Measurements from ENCODE around the gene ZNF79. TPM values are rescaled to one million over a fixed set of nuclear protein-coding genes. Genes with fewer than 3 reads are reported as not detected.

Gene ZNF79
- total RNA-seq, result 9.1 TPM
- 2.1 TPM for polyA plus RNA-seq (ENCODE audit: insufficient read depth, low read depth, low replicate concordance)
- long read RNA-seq, donor 1, result 0 reads
- long read RNA-seq, donor 2, partial matches to known transcripts, result 5,444 of 5,639 reads
- long read RNA-seq, donor 2, other reads (novel, unspliced or antisense), result 194 of 5,639 reads
- long read RNA-seq, donor 3, partial matches to known transcripts, result 6,072 of 6,286 reads
- long read RNA-seq, donor 3, other reads (novel, unspliced or antisense), result 211 of 6,286 reads
- long read RNA-seq, donor 4, partial matches to known transcripts, result 5,229 of 5,424 reads
- long read RNA-seq, donor 4, other reads (novel, unspliced or antisense), result 193 of 5,424 reads
- long read RNA-seq, donor 5, result 0 reads
- long read RNA-seq, donor 6, partial matches to known transcripts, result 11,549 of 11,860 reads
- long read RNA-seq, donor 6, other reads (novel, unspliced or antisense), result 311 of 11,860 reads
- long read RNA-seq, donor 7, partial matches to known transcripts, result 1 of 5 reads
- long read RNA-seq, donor 7, other reads (novel, unspliced or antisense), result 2 of 5 reads
- long read RNA-seq, donor 8, partial matches to known transcripts, result 5,891 of 6,081 reads
- long read RNA-seq, donor 8, other reads (novel, unspliced or antisense), result 190 of 6,081 reads
- long read RNA-seq, donor 9, partial matches to known transcripts, result 3,501 of 3,612 reads
- long read RNA-seq, donor 9, other reads (novel, unspliced or antisense), result 111 of 3,612 reads
- long read RNA-seq, donor 10, partial matches to known transcripts, result 6,418 of 6,607 reads
- long read RNA-seq, donor 10, other reads (novel, unspliced or antisense), result 189 of 6,607 reads

DNA sequence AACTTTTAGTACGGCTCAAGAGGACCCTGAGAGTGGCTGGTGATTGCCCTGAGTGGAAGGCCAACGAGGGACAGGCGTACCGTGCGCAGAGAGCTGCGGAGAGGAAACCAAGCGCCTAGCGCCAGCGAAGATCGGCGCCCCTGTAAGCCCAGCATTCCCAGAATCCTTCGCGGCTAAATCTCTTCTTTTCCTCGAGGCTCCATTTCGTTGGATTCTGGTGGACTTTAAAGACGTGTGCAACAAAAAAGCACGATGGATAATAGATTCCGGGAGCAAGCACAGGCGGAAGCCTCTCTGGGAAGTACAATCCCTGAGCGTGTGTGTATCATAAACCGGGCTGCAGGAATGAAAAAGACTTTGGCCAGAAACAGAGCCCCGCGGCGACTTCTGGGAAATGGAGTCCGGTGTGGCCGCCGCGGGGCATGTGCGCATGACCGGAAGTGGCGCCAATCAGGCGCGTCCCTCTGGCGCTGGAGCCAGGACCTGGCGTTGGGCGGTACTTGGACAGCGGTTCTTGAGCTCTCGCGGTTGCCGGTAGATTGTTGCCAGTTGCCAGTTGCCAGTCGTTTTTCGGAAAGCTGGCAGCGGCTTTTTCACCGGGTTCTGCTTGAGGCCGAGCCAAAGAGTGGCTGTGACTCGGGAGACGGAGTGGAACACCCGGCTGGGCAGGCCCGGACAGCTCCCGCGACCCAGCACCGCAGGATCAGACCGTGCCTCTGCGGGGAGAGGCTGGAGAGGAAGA is at the start of gene ZNF79:
Gene ZNF79, plus strand, starts transcription at position 449 of the 742 bp plus-strand sequence. CDS start 406 bp downstream, outside the sequence.
- TF ChIP-seq, protein P1, sequence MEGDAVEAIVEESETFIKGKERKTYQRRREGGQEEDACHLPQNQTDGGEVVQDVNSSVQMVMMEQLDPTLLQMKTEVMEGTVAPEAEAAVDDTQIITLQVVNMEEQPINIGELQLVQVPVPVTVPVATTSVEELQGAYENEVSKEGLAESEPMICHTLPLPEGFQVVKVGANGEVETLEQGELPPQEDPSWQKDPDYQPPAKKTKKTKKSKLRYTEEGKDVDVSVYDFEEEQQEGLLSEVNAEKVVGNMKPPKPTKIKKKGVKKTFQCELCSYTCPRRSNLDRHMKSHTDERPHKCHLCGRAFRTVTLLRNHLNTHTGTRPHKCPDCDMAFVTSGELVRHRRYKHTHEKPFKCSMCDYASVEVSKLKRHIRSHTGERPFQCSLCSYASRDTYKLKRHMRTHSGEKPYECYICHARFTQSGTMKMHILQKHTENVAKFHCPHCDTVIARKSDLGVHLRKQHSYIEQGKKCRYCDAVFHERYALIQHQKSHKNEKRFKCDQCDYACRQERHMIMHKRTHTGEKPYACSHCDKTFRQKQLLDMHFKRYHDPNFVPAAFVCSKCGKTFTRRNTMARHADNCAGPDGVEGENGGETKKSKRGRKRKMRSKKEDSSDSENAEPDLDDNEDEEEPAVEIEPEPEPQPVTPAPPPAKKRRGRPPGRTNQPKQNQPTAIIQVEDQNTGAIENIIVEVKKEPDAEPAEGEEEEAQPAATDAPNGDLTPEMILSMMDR (IDR thresholded peaks at IDR 0.05; ENCODE audit: borderline replicate concordance, extremely low read depth, insufficient read depth), result no peak
- Histone ChIP-seq H3K4me3 (ENCODE audit: low read length in 3 of 3) (peak within 1 kb of the TSS; percentile 86 to 97 (median 91)), H3K9me3 (ENCODE audit: control insufficient read depth in 2 of 3, insufficient read depth in 1 of 3, low read length in 3 of 3) (no peaks in the 10 kb centered on the region), H3K9ac (ENCODE audit: low read length in 3 of 3) (peak within 1 kb of the TSS; percentile 81 to 93 (median 86)), H3K27ac (ENCODE audit: low read depth in 2 of 2, low read length in 2 of 2) (peak within 1 kb of the TSS; percentile 84 to 88), H3K36me3 (ENCODE audit: control insufficient read depth in 2 of 3, insufficient read depth in 3 of 3, low read length in 3 of 3) (peaks cover 0 to 2% (median 0%) of the 10 kb centered on the region in 3 donors), H3K27me3 (ENCODE audit: control insufficient read depth, insufficient read depth, low read length) (no peaks in the 10 kb centered on the region), H3K4me1 (ENCODE audit: control insufficient read depth in 2 of 3, insufficient read depth in 2 of 3, low read depth in 1 of 3, low read length in 3 of 3) (peaks cover 0 to 15% (median 15%) of the 10 kb centered on the region in 3 donors)
- DNase-seq (peak; percentile 94 to 97 (median 97)), FAIRE-seq (no peak)
- intact Hi-C loops (cut with DNase I), result no loop called here

DNA sequence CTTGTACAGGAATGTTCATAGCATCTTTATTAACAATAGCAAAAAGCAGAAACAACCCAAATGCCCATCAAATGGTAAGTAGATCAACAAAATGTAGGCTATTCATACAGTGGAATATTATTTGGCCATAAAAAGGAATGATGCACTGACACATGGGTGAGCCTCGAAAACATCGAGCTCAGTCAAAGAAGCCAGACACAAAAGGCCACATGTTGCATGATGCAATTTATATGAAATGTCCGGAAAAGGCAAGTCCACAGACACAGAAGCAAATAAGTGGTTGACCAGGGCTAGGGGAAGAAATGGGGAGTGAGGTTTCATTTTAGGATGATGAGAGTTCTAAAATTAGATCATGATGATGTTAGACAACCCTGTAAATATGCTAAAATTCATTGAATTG is 43.7 kb upstream of the ZNF79 start:
- TF ChIP-seq, protein P1 (IDR thresholded peaks at IDR 0.05; ENCODE audit: borderline replicate concordance, extremely low read depth, insufficient read depth), result no peak
- intact Hi-C loops (cut with DNase I), result no loop called here
- H3K27me3 ChIP-seq (ENCODE audit: control insufficient read depth, insufficient read depth, low read length), result no peaks in the 10 kb centered on the region
- no peak for DNase-seq
- H3K36me3 ChIP-seq (ENCODE audit: control insufficient read depth in 2 of 3, insufficient read depth in 3 of 3, low read length in 3 of 3), result no peaks in the 10 kb centered on the region
- no peak overlapping the region for H3K27ac ChIP-seq (ENCODE audit: low read depth in 2 of 2, low read length in 2 of 2)
- no peak overlapping the region for H3K9ac ChIP-seq (ENCODE audit: low read length in 3 of 3)
- H3K4me1 ChIP-seq (ENCODE audit: control insufficient read depth in 2 of 3, insufficient read depth in 2 of 3, low read depth in 1 of 3, low read length in 3 of 3), result no peaks in the 10 kb centered on the region
- no peak for FAIRE-seq
- H3K4me3 ChIP-seq (ENCODE audit: low read length in 3 of 3), result no peak overlapping the region
- no peaks in the 10 kb centered on the region for H3K9me3 ChIP-seq (ENCODE audit: control insufficient read depth in 2 of 3, insufficient read depth in 1 of 3, low read length in 3 of 3)

DNA sequence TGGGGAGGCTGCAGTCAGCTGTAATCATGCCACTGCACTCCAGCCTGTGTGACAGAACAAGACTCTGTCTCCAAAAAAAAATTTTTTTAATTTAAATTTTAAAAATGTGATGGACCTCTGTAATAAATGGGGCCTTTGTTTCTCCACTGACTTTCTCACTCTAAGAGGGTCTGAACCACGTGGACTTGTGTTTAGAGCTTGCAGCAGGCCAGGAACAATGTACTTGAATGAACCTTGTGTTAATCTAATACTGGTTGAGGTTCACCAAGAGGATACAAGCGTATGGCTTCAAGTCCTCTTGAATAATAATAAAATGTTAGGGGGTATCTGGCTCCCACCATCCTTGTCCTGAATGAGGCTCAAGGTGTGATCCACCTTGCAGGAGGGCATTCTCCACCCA is 41.6 kb upstream of the ZNF79 start:
- DNase-seq (peak in 1 of 5 donors; percentile 5), FAIRE-seq (no peak)
- no peaks in the 10 kb centered on the region for H3K9me3 ChIP-seq (ENCODE audit: control insufficient read depth in 2 of 3, insufficient read depth in 1 of 3, low read length in 3 of 3)
- intact Hi-C loops (cut with DNase I), result no loop called here
- no peaks in the 10 kb centered on the region for H3K4me1 ChIP-seq (ENCODE audit: control insufficient read depth in 2 of 3, insufficient read depth in 2 of 3, low read depth in 1 of 3, low read length in 3 of 3)
- no peaks in the 10 kb centered on the region for H3K27me3 ChIP-seq (ENCODE audit: control insufficient read depth, insufficient read depth, low read length)
- H3K36me3 ChIP-seq (ENCODE audit: control insufficient read depth in 2 of 3, insufficient read depth in 3 of 3, low read length in 3 of 3), result no peaks in the 10 kb centered on the region
- H3K27ac ChIP-seq (ENCODE audit: low read depth in 2 of 2, low read length in 2 of 2), result no peak overlapping the region
- no peak overlapping the region for H3K4me3 ChIP-seq (ENCODE audit: low read length in 3 of 3)
- TF ChIP-seq, protein P1 (IDR thresholded peaks at IDR 0.05; ENCODE audit: borderline replicate concordance, extremely low read depth, insufficient read depth), result no peak
- H3K9ac ChIP-seq (ENCODE audit: low read length in 3 of 3), result no peak overlapping the region
